GM18505 (cell line): ENCODE measurements around the gene SLC44A1.

ENCODE experiments used
- ATAC-seq: cut with Tn5 transposase; IDR thresholded peaks from one replicate; pipeline ENCODE4 v1.9.1; 2021; ENCODE audit not compliant: unreplicated experiment
- POLR2A ChIP-seq: IDR thresholded peaks from 4 replicates; pipeline ENCODE4 v1.6.1; 2011; ENCODE audit warnings: borderline replicate concordance; ENCODE audit not compliant: insufficient read depth, insufficient read length; ENCODE audit errors: extremely low read depth

Gene SLC44A1

DNA sequence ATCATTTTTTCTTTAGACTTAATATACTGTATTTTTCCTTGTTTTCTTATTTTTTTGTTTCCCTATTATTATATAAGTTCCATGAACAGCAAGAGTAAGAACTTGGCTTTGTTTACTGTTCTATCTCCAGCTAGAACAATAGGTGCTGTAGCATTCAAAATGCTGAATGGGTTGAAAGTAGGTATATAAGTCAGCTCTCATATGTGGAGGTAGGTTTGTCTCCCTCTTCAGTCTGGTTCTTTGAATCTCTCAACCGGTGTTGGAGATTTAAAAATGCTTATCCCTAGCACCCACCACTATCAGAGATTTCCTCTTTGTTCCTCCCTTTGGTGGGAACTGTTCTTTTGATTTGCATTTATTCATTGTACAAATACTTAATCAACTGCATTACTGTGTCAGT is 115.9 kb downstream of the SLC44A1 start:
- no peak for TF ChIP-seq POLR2A
- no peak for ATAC-seq

DNA sequence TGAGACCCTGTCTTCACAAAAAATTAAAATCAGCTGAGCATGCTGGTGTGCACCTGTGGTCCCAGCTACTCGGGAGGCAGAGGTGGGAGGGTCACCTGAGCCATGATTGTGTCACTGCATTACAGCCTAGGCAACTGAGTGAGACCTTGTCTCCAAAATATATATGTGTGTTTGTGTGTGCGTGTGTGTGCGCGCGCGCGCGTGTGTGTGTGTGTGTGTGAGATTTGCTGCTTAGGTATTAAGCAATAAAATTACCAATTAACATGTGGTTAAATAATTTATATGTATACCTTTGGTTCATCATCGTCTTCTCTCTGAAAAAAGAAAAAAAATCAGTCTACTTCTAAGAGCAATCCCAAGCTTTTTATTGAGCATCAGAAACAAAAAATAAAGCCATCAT is 117.4 kb downstream of the SLC44A1 start:
- ATAC-seq = no peak
- TF ChIP-seq POLR2A = no peak

- no peak for TF ChIP-seq POLR2A
- ATAC-seq = no peak
Observed at GRCh38 chr9:105362470-105362869, 118.0 kb downstream of the SLC44A1 start.

- TF ChIP-seq POLR2A = no peak
- no peak for ATAC-seq
Observed at GRCh38 chr9:105363837-105364236, 119.4 kb downstream of the SLC44A1 start.

GRCh38 chr9:105369911-105370310 is 125.5 kb downstream of the SLC44A1 start:
- TF ChIP-seq POLR2A = no peak
- ATAC-seq = no peak

GRCh38 chr9:105373723-105374122 is 129.3 kb downstream of the SLC44A1 start:
- no peak for ATAC-seq
- no peak for TF ChIP-seq POLR2A

DNA sequence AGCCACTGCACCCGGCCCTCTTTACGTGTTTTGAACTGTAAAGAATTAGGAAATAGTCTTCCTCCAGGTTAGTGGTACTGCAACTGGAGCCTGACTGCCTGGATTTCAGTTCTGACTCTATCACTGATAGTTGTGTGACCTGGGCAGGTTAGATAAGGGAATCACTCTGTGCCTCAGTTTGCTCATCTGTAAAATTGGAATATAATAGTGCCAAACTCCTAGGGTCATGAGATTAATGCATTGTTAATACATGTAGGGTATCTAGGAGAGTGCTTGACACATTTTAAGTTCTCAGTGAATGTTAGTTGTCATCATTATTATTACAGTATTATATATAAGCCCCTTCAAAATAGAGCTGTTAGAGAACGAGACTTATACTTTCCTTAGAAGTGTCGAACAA is 130.9 kb downstream of the SLC44A1 start:
- TF ChIP-seq POLR2A = no peak
- ATAC-seq = no peak

DNA sequence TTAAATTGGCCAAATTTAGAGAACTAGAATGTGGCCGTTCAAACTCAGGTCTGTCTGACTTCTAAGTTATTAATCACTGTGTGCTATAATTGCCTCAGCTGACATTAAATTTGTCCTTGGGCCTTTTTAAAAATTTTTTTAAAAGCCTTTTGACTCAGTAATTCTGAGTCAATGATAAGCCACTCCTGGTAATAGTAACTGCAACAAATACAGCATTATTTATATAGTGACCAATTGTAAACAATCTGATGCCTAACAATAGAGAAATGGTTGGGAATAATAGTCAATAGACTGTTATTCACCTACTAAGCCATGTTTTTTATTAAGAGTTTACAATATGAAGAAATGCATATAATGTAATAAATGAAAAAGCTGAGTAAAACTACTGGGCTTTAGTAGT is 132.4 kb downstream of the SLC44A1 start:
- TF ChIP-seq POLR2A = no peak
- no peak for ATAC-seq

- peak; percentile 22 for TF ChIP-seq POLR2A
- ATAC-seq = peak; percentile 100
Observed at GRCh38 chr9:105385381-105385985, 141.0 kb downstream of the SLC44A1 start.

DNA sequence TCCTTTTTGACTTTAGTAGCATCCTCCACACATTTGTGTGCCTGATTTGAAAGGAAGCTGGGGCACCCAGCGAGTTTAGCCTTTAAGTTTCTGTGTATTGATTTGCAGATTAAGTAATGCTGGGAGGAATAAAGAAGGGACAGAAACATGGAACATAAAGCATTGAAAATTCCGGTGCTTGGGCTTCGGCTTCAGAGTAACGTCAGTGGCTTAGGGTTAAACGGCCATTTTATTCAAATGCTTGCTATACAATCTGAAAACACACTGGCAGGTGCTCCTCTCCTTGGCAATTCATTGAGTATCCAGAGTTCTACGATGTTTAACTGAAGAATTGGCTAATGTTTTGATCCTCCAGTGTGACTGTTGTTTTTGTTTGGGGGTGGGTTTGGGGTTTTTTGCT is 145.3 kb downstream of the SLC44A1 start:
- ATAC-seq = no peak
- no peak for TF ChIP-seq POLR2A

GRCh38 chr9:105390871-105391270 is 146.4 kb downstream of the SLC44A1 start:
- TF ChIP-seq POLR2A = no peak
- no peak for ATAC-seq

DNA sequence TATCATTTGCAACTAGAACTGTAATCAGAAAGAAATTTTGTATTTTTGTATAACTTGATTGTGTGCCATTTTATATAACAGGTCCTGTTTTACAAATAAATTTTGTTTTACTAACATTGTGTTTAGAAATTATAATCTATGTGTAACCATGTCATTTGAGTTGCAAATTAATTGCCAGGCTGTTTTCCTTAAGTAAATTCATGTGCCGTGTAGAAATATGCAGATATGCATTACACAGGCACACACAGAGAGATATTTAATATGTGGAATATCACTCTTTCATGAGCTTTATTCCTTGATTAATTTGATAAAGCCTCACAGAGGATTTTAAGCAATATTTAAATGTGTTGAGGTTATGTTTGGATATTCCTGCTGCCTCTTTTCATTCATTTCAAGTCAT is 146.8 kb downstream of the SLC44A1 start:
- no peak for ATAC-seq
- TF ChIP-seq POLR2A = no peak

DNA sequence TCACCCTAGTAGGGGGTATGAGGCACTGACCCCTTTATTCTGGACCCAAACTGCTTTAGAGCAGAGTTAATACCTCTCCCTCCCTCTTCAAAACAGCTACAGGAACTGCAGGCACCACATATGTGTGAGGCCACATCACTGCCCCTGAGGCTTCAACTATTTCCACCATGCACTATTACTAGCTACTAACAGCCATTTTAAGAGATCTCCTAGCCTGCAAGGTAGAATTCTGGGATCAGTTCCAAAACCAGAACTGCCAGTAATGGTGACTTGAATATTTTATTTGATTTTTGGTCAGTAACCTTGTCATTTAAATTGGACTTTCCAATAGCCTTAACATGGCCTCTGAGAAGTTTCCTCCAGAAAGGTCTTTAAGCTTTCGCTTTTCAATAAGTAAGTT is 148.1 kb downstream of the SLC44A1 start:
- no peak for ATAC-seq
- no peak for TF ChIP-seq POLR2A

DNA sequence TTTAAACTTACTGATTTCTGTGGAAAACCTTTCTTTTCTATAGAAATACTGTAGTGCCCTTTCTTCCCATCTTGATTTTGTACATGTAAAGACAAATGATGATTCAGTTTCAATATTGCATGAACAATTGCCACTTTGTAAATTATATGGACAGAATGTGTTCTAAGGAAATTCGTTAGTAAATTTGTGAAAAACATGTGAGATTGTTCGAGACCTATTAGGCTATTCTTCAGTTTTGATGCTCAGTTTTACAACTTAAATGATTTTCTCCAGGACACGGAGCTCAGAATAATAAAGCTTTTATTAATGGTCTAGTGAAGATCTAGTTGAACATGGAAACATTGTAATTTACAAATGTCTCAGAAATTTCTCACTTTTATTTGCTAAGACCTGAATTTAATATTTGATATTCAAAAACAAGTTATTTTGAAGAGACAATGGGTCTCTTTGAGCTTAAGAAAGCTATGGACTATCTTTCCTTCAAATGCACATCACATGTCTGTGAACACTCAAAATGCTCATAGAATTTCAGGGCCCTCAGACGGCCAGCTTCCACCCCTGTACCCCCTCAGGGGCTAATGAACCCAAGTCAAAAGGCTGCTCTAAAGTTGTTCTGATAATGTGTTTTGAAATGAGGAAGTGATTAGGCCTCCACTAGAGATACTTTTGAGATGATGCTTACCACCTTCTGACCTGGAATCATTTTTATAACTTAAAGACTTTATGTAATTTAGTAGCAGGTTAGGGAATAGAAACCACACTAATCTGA is 149.3 kb downstream of the SLC44A1 start:
- no peak for ATAC-seq
- no peak for TF ChIP-seq POLR2A
